H1 (cell line): Measurements from ENCODE around the gene UMODL1. TPM values are rescaled to one million over a fixed set of nuclear protein-coding genes. Genes with fewer than 3 reads are reported as not detected.

Source experiments
- CTCF ChIA-PET: fragments of 300-600 bp; sonication (Branson Sonifier 250); formaldehyde crosslinking; loops from one replicate; lab custom pipeline; 2021; ENCODE audit not compliant: partially characterized antibody; lab: Charles Lee
- POLR2A ChIA-PET: fragments of 300-600 bp; sonication (Branson Sonifier 250); formaldehyde crosslinking; loops from one replicate; lab custom pipeline; 2021; ENCODE audit warnings: inconsistent platforms; ENCODE audit not compliant: partially characterized antibody; lab: Charles Lee
- DNase-seq, 2 experiments: peaks; one replicate each; pipeline versions ENCODE4 v3.0.0 to v3.0.0-alpha.2; 2010 to 2022; ENCODE audit warnings: low spot score in 2 of 2, low read depth in 1 of 2, mixed read lengths in 1 of 2
- FAIRE-seq: peaks from 2 replicates; lab custom pipeline; 2011; peaks lifted over from hg19 to GRCh38; lab: Jason Lieb, UNC
- H2AFZ ChIP-seq: 2 replicates; pipeline ENCODE4 v1.8.1; 2012; ENCODE audit warnings: low read length, inconsistent platforms
- H2AK5ac ChIP-seq: 2 replicates; pipeline ENCODE4 v1.6.1; 2013; ENCODE audit warnings: low read depth, low read length
- H2BK120ac ChIP-seq: replicated peaks from 2 replicates; pipeline ENCODE3; 2013; ENCODE audit warnings: low read depth, low read length, inconsistent platforms
- H2BK12ac ChIP-seq: 2 replicates; pipeline ENCODE4 v1.6.1; 2013; ENCODE audit warnings: low read depth, low read length
- H2BK15ac ChIP-seq: 2 replicates; pipeline ENCODE4 v1.6.1; 2013; ENCODE audit warnings: low read length
- H2BK20ac ChIP-seq: 2 replicates; pipeline ENCODE4 v1.6.1; 2013; ENCODE audit warnings: low read length
- H2BK5ac ChIP-seq: 2 replicates; pipeline ENCODE4 v1.6.1; 2013; ENCODE audit warnings: low read depth, low read length
- H3K14ac ChIP-seq: 2 replicates; pipeline ENCODE4 v1.6.1; 2013; ENCODE audit warnings: inconsistent platforms; ENCODE audit not compliant: insufficient read length
- H3K18ac ChIP-seq: 2 replicates; pipeline ENCODE4 v1.6.1; 2013; ENCODE audit warnings: low read length; ENCODE audit errors: extremely low read depth
- H3K23ac ChIP-seq: 2 replicates; pipeline ENCODE4 v1.6.1; 2013; ENCODE audit warnings: inconsistent platforms; ENCODE audit not compliant: insufficient read length
- H3K23me2 ChIP-seq: 2 replicates; pipeline ENCODE4 v1.6.1; 2013; ENCODE audit warnings: low read depth, low read length
- H3K27ac ChIP-seq: 2 replicates; pipeline ENCODE4 v1.6.1; 2011; ENCODE audit warnings: low read depth, low read length, inconsistent platforms
- H3K27me3 ChIP-seq, 4 experiments: replicated peaks in 1 of 4; 1 replicate in 1 of 4; 2 replicates in 3 of 4; pipeline versions ENCODE4 v1.6.1 to v1.8.1; 2011 to 2013; ENCODE audit warnings: low read length in 3 of 4, mild to moderate bottlenecking in 3 of 4, inconsistent platforms in 2 of 4, mixed read lengths in 2 of 4, moderate library complexity in 1 of 4; ENCODE audit not compliant: control insufficient read depth in 3 of 4, insufficient read depth in 3 of 4; ENCODE audit errors: extremely low read depth in 1 of 4
- H3K36me3 ChIP-seq, 4 experiments: 2 replicates each; pipeline versions ENCODE4 v1.6.1 to v1.8.1; 2011 to 2013; ENCODE audit warnings: mild to moderate bottlenecking in 4 of 4, low read length in 3 of 4, moderate library complexity in 2 of 4, control low read depth in 1 of 4, inconsistent platforms in 1 of 4; ENCODE audit not compliant: insufficient read depth in 4 of 4, control insufficient read depth in 2 of 4
- H3K4ac ChIP-seq: replicated peaks from 2 replicates; pipeline ENCODE3; 2013; ENCODE audit warnings: low read length, low read depth, mixed read lengths, inconsistent platforms; ENCODE audit not compliant: insufficient read length
- H3K4me1 ChIP-seq, 4 experiments: replicated peaks in 1 of 4; 1 replicate in 1 of 4; 2 replicates in 3 of 4; pipeline versions ENCODE4 v1.6.1 to v1.8.1; 2011 to 2013; ENCODE audit warnings: low read length in 3 of 4, inconsistent platforms in 2 of 4, mixed read lengths in 1 of 4; ENCODE audit not compliant: insufficient read depth in 4 of 4, control insufficient read depth in 3 of 4
- H3K4me2 ChIP-seq, 2 experiments: 2 replicates each; pipeline versions ENCODE4 v1.6.1 to v1.8.1; 2011 to 2013; ENCODE audit warnings: low read depth in 2 of 2, low read length in 2 of 2, control low read depth in 1 of 2, inconsistent platforms in 1 of 2, mild to moderate bottlenecking in 1 of 2; ENCODE audit not compliant: insufficient read depth in 1 of 2
- H3K4me3 ChIP-seq, 4 experiments: fragments of 200-600, 300-600 bp in 1 of 4; sonication (generic), shearing (Covaris generic), sonication (Bioruptor Twin) in 1 of 4; 2 replicates each; pipeline versions ENCODE4 v1.5.1 to v1.8.1; 2011 to 2016; ENCODE audit warnings: low read length in 4 of 4, low read depth in 3 of 4, control low read depth in 2 of 4, inconsistent platforms in 2 of 4, mild to moderate bottlenecking in 2 of 4, mixed read lengths in 1 of 4, moderate library complexity in 1 of 4; ENCODE audit not compliant: insufficient read depth in 2 of 4; ENCODE audit errors: extremely low read depth in 1 of 4
- H3K56ac ChIP-seq: replicated peaks from 2 replicates; pipeline ENCODE3; 2013; ENCODE audit warnings: low read depth, mild to moderate bottlenecking, mixed read lengths, low read length, inconsistent platforms; ENCODE audit not compliant: insufficient read length
- H3K79me1 ChIP-seq: 2 replicates; pipeline ENCODE4 v1.6.1; 2013; ENCODE audit warnings: low read depth, low read length, control low read depth
- H3K79me2 ChIP-seq, 2 experiments: 2 replicates each; pipeline versions ENCODE4 v1.6.1 to v1.8.1; 2012 to 2013; ENCODE audit warnings: low read length in 2 of 2, mild to moderate bottlenecking in 2 of 2, inconsistent platforms in 1 of 2; ENCODE audit not compliant: insufficient read depth in 2 of 2, control insufficient read depth in 1 of 2
- H3K9ac ChIP-seq, 4 experiments: replicated peaks in 1 of 4; 1 replicate in 1 of 4; 2 replicates in 3 of 4; pipeline versions ENCODE4 v1.6.1 to v1.8.1; 2011 to 2013; ENCODE audit warnings: low read depth in 3 of 4, low read length in 3 of 4, control low read depth in 2 of 4, mild to moderate bottlenecking in 2 of 4, moderate library complexity in 2 of 4, inconsistent platforms in 1 of 4; ENCODE audit errors: extremely low read depth in 1 of 4
- H3K9me3 ChIP-seq, 2 experiments: 2 replicates each; pipeline versions ENCODE4 v1.6.1 to v1.8.1; 2012 to 2013; ENCODE audit warnings: mild to moderate bottlenecking in 2 of 2, moderate library complexity in 2 of 2, control low read depth in 1 of 2, inconsistent platforms in 1 of 2, low read depth in 1 of 2, low read length in 1 of 2, mixed read lengths in 1 of 2; ENCODE audit not compliant: insufficient read depth in 2 of 2
- H4K20me1 ChIP-seq, 2 experiments: replicated peaks in 1 of 2; 2 replicates each; pipeline versions ENCODE3 to v1.8.1; 2011 to 2013; ENCODE audit warnings: inconsistent platforms in 2 of 2, low read length in 2 of 2, mild to moderate bottlenecking in 1 of 2; ENCODE audit not compliant: insufficient read depth in 2 of 2, control insufficient read depth in 1 of 2
- H4K5ac ChIP-seq: 2 replicates; pipeline ENCODE4 v1.6.1; 2013; ENCODE audit warnings: low read length, low read depth, mixed read lengths, inconsistent platforms; ENCODE audit not compliant: insufficient read length
- H4K8ac ChIP-seq: 2 replicates; pipeline ENCODE4 v1.8.0; 2013; ENCODE audit warnings: mild to moderate bottlenecking, moderate library complexity, low read length, inconsistent platforms; ENCODE audit not compliant: insufficient read depth; ENCODE audit errors: extremely low read depth
- H4K91ac ChIP-seq: replicated peaks from 2 replicates; pipeline ENCODE3; 2013; ENCODE audit warnings: low read length, mixed read lengths, inconsistent platforms; ENCODE audit not compliant: insufficient read length
- ASH2L ChIP-seq: fragments of 200-600, 300-600 bp; sonication (generic); IDR thresholded peaks from one replicate; pipeline ENCODE4 v1.7.1; 2017; ENCODE audit warnings: low read length
- EP300 ChIP-seq, 2 experiments: IDR thresholded peaks; 1 replicate in 1 of 2; 2 replicates in 1 of 2; pipeline ENCODE4 v1.6.1; 2011 to 2012; ENCODE audit warnings: low read depth in 2 of 2, low read length in 2 of 2, mild to moderate bottlenecking in 2 of 2, borderline replicate concordance in 1 of 2, inconsistent platforms in 1 of 2, moderate library complexity in 1 of 2
- RBBP5 ChIP-seq: IDR thresholded peaks from 2 replicates; pipeline ENCODE4 v1.7.1; 2012; ENCODE audit warnings: low read depth, mild to moderate bottlenecking, inconsistent platforms, low read length, moderate library complexity, borderline replicate concordance
- YY1 ChIP-seq: IDR thresholded peaks from 2 replicates; pipeline ENCODE4 v1.6.1; 2011; ENCODE audit warnings: low read depth, mild to moderate bottlenecking, low read length
- WGBS, 2 experiments: shearing (Covaris generic) in 1 of 2; methylation state at CpG; one replicate each; pipeline versions ENCODE4 v1.1.6 to v1.1.7; 2013 to 2015; ENCODE audit warnings: low lambda C conversion rate in 2 of 2, mixed read lengths in 2 of 2, inconsistent platforms in 1 of 2, low coverage in 1 of 2, missing lambda C conversion rate in 1 of 2; ENCODE audit not compliant: insufficient replicate concordance in 2 of 2, insufficient coverage in 1 of 2, insufficient read length in 1 of 2; ENCODE audit errors: extremely low coverage in 1 of 2, missing lambda C conversion rate in 1 of 2; 5-methylcytosine and 5-hydroxymethylcytosine counted together
- polyA plus RNA-seq, 7 experiments: library from polyadenylated mRNA; depleted of rRNA in 3 of 7; stranded (reverse) in 5 of 7; unstranded in 2 of 7; fragments of >200 nt in 5 of 7; fragments of 200-250 nt in 2 of 7; gene quantifications; 1 replicate in 5 of 7; 2 replicates in 1 of 7; 4 replicates in 1 of 7; pipeline versions ENCODE4 v1.2.1 to v1.2.3, GENCODE V29; 2011 to 2013; ENCODE audit warnings: missing spikeins in 2 of 7, mixed read lengths in 2 of 7
- total RNA-seq: library from RNA; stranded (reverse); fragmentation: NEBNext Ultra II Directional; extraction: Animal tissue kit (Norgen Biotek cat#: 25700); gene quantifications from 2 replicates; pipeline ENCODE4 v1.2.1, GENCODE V29; 2021

UMODL1 gene
- total and polyA plus RNA-seq, 2 of the 8 experiments (the other 6 are each of a cell fraction or from before 2014, with no cell fraction given): not detected

GRCh38 chr21:42056996-42057689, 14.0 kb upstream of the UMODL1 start:
- Histone ChIP-seq H3K9me3 (peaks cover 0 to 2% of the 10 kb centered on the region in 2 experiments; a peak in 1 of 4 replicates), H4K20me1 (no peaks in the 10 kb centered on the region), H2BK20ac (no peak overlapping the region), H4K8ac (no peak overlapping the region), H3K4me2 (peak overlapping the region in 1 of 2 experiments; percentile 4; a peak in 2 of 4 replicates), H3K23ac (no peak overlapping the region), H3K56ac (no peak overlapping the region), H3K18ac (no peak overlapping the region; the same call in 1 of the 2 replicates), H3K23me2 (no peaks in the 10 kb centered on the region), H2AK5ac (no peak overlapping the region), H3K9ac (no peak overlapping the region), H3K27ac (no peak overlapping the region), H2AFZ (peak overlapping the region; percentile 36; the same call in 1 of the 2 replicates), H3K79me2 (no peaks in the 10 kb centered on the region), H2BK15ac (no peak overlapping the region), H3K14ac (no peak overlapping the region), H3K36me3 (no peaks in the 10 kb centered on the region), H4K5ac (no peak overlapping the region), H3K79me1 (no peaks in the 10 kb centered on the region), H4K91ac (no peak overlapping the region), H3K4me3 (no peak overlapping the region), H2BK12ac (no peak overlapping the region; the same call in 1 of the 2 replicates), H2BK120ac (no peak overlapping the region), H2BK5ac (no peak overlapping the region), H3K4me1 (peaks cover 0 to 12% (median 3%) of the 10 kb centered on the region in 4 experiments; a peak in 3 of 7 replicates), H3K4ac (no peak overlapping the region), H3K27me3 (no peaks in the 10 kb centered on the region)
- DNase-seq (no peak), FAIRE-seq (no peak)
- WGBS, 2 experiments: 63% methylated on average over 17 of the region's 17 CpGs; no CpG with 5 or more reads in 1 of the 2 experiments
- ChIA-PET POLR2A (no interaction called here), CTCF (no interaction called here)
- no peak for TF ChIP-seq EP300 (IDR thresholded peaks at IDR 0.05; ENCODE audit: borderline replicate concordance in 1 of 2, low read depth in 2 of 2, low read length in 2 of 2)
- TF ChIP-seq RBBP5: 0 out of 2 replicates have a peak, but pooled peaks have one; percentile 20
- TF ChIP-seq ASH2L: peak; percentile 47
- TF ChIP-seq YY1: no peak
